ENCODE data around the gene GOLGA6L6.
"Not testable (repeated sequence)": the region's sequence is repeated elsewhere in the genome, so short reads cannot be mapped to it uniquely, and the experiment has no call there.

The GOLGA6L6 gene, protein sequence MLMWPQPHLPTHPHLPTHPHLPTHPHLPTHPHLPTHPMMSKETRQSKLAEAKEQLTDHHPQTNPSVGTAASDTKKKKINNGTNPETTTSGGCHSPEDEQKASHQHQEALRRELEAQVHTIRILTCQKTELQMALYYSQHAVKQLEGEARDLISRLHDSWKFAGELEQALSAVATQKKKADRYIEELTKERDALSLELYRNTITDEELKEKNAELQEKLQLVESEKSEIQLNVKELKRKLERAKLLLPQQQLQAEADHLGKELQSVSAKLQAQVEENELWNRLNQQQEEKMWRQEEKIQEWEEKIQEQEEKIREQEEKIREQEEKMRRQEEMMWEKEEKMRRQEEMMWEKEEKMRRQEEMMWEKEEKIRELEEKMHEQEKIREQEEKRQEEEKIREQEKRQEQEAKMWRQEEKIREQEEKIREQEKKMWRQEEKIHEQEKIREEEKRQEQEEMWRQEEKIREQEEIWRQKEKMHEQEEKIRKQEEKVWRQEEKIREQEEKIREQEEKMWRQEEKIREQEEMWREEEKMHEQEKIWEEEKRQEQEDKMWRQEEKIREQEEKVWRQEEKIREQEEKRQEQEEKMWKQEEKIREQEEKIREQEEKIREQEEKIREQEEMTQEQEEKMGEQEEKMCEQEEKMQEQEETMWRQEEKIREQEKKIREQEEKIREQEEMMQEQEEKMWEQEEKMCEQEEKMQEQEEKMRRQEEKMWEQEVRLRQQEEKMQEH

GRCh38 chr15:20541700-20542099 is at the start of gene GOLGA6L6:
GOLGA6L6 (minus strand) TSS chr15:20541800; CDS start chr15:20541709, 91 bp downstream.
- DNase-seq (ENCODE audit: low spot score), result not testable (repeated sequence)

DNA sequence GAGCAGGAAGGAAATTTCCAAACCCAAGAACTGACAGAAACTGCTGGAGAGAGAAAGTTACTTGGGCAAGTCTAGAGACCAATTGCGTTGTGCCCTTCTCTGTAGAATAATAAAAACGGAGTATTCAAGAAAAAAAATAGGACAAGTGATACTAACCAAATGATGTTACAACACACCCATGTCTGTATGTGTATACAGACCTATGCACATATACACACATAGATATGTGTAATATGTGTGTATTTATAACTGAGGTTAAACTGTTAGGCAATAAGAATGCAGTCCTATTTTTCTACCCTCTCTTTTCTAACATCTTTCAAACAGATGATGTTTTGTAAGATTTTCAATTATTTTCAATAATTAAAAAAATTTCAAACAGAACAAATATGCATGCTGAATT is 48.5 kb upstream of the GOLGA6L6 start:
- not testable (repeated sequence) for DNase-seq (ENCODE audit: low spot score)

DNA sequence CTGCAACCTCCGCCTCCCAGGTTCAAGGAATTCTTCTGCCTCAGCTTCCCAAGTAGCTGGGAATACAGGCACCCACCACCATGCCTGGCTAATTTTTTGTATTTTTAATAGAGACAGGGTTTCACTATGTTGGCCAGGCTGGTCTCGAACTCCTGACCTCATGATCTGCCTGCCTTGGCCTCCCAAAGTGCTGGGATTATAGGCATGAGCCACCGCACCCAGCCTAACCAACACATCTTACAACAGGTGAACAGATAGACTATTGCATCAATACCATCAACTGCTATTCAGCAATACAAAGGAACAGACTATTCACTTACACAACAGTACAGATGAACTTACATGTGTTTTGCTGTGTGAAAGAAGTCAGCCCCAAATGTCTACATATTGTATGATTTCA is 45.2 kb upstream of the GOLGA6L6 start:
- DNase-seq (ENCODE audit: low spot score), result not testable (repeated sequence)

GRCh38 chr15:20582726-20583115 is 41.1 kb upstream of the GOLGA6L6 start:
- not testable (repeated sequence) for DNase-seq (ENCODE audit: low spot score)

- DNase-seq (ENCODE audit: low spot score), result not testable (repeated sequence)
Observed at GRCh38 chr15:20582109-20582725, 40.6 kb upstream of the GOLGA6L6 start.

DNA sequence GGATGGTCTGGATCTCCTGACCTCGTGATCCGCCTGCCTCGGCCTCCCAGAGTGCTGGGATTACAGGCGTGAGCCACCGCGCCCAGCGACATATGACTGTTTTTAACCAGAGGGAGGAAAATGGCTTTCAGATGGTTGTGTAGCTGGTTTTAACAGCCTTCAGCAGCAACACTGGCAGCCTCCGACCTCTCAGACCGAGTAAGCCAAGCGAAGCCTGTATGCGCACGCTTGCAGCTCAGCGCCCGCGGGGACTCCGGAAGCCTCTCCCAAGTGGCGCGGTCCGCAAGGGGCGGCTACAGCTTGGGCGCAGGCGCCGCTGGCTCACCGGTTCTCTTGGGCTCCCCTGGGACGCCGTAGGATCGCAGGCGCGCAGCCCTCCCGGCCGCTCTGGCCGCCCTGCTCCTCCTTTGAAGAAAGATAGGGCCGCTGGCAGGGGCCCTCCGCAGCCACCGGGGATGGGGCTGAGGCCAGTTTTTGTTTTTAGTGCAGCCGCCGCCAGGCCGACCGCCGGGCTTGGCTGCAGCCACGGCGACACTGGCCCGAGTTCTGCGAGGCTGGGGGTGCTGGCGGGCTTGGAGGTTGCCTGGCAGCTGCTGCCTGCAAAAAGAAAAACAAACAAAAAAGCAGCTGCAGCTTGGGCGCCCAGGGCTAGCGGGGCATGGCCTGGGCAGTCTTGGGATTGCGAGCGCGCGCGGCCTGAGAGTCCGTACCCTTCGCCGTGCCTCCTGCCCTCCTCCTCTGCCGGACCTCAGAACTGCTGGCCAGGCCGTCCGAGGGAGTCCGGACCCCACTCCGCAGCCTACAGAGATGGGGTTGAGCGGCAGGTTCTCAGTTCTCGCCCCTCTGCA is 39.9 kb upstream of the GOLGA6L6 start:
- DNase-seq (ENCODE audit: low spot score), result not testable (repeated sequence)

DNA sequence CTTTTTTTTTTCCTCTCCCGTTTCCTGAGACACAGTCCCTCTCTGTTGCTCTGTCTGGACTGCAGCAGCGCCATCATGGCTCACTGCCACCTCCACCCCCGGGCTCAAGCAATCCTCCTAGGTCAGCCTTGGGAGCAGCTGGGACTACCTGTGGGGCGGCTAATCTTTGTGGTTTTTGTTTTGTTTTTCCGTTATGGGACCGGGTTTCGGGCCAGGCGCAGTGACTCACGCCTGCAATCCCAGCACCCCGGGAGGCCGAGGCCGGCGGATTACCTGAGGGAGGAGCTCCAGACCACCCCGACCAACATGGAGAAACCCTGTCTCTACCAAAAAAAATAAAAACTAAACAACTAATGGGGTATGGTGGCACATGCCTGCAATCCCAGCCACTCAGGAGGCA is 38.1 kb upstream of the GOLGA6L6 start:
- DNase-seq (ENCODE audit: low spot score), result not testable (repeated sequence)

- not testable (repeated sequence) for DNase-seq (ENCODE audit: low spot score)
Observed at GRCh38 chr15:20551289-20551688, 9.7 kb upstream of the GOLGA6L6 start.

DNA sequence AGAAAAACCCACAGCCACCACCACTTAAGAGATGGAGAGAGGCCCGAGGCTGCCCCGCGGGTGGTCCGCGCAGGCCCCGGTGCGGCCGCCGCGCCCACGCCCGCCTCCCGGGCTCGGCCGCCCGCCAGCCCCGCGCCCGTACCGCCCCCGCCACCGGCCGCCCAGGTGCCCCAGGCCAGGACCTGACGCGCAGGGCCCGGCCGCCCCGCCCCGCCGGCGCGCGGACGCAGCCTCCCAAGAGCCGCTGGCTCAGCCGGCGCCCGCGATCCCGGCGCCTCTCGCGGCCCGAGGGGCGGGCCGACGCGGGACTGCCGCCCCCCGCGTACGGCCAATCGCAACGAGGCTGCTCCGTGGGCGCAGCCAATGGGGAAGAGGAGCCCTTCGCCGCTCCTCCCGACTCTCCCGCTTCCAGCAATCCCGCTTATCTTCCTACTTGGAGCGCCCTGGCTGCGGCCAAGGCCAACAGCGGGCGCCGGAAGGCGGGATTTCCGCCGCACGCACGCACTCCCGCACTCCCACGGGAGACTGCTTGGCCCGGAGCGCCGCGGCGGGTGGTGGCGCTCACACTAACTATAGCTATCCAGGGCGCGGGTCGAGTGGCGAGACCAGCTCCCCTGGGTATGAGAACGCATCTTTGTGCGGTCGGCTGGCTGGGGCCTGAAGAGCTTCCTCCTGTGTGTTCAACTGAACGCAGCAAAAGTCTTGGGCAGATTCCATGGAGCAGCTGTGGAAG is 35.5 kb downstream of the GOLGA6L6 start:
- not testable (repeated sequence) for DNase-seq (ENCODE audit: low spot score)

- DNase-seq (ENCODE audit: low spot score), result not testable (repeated sequence)
Observed at GRCh38 chr15:20502839-20503238, 38.8 kb downstream of the GOLGA6L6 start.

GRCh38 chr15:20501512-20502222 is 39.9 kb downstream of the GOLGA6L6 start:
- DNase-seq (ENCODE audit: low spot score), result not testable (repeated sequence)

DNA sequence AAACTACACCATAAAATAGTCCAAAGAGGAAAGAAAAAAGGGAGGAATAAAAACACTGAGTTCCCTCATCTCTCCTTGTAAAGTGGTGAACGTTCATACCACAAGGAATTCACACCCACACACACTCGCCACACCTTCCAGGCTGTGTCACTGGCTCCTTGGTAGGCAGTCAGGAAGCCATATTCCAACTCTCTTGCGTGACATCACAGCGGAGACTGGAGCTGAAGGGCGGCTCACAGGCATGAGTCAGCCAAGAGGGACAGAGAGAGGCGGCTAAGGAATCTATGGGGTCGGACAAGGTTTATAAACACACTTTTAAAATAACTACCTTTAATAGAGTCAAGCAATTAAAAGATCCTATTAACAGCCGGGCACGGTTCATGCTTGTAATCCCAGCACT is 43.8 kb downstream of the GOLGA6L6 start:
- not testable (repeated sequence) for DNase-seq (ENCODE audit: low spot score)

- not testable (repeated sequence) for DNase-seq (ENCODE audit: low spot score)
Observed at GRCh38 chr15:20493035-20493434, 48.6 kb downstream of the GOLGA6L6 start.

GRCh38 chr15:20492598-20492997 is 49.0 kb downstream of the GOLGA6L6 start:
- not testable (repeated sequence) for DNase-seq (ENCODE audit: low spot score)

- DNase-seq (ENCODE audit: low spot score), result not testable (repeated sequence)
Observed at GRCh38 chr15:20489320-20489719, 52.3 kb downstream of the GOLGA6L6 start.
